ENCODE results near the gene CATSPER3. TPM values are rescaled to one million over a fixed set of nuclear protein-coding genes. Genes with fewer than 3 reads are reported as not detected.
A peak's percentile ranks its signal among the peaks of the same experiment; 100 is the strongest.

The CATSPER3 gene
- total and polyA plus RNA-seq, 2 of the 13 experiments (the other 11 are each of a cell fraction or from before 2014, with no cell fraction given) = 0.33 to 0.37 TPM

- TF ChIP-seq, protein P1, sequence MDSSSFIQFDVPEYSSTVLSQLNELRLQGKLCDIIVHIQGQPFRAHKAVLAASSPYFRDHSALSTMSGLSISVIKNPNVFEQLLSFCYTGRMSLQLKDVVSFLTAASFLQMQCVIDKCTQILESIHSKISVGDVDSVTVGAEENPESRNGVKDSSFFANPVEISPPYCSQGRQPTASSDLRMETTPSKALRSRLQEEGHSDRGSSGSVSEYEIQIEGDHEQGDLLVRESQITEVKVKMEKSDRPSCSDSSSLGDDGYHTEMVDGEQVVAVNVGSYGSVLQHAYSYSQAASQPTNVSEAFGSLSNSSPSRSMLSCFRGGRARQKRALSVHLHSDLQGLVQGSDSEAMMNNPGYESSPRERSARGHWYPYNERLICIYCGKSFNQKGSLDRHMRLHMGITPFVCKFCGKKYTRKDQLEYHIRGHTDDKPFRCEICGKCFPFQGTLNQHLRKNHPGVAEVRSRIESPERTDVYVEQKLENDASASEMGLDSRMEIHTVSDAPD (CRISPR knock-in tag; IDR thresholded peaks at IDR 0.05) = no peak
- TF ChIP-seq TFAP4 (IDR thresholded peaks at IDR 0.05; ENCODE audit: borderline replicate concordance, low read depth) (peak; percentile 86), ZBTB3 (CRISPR knock-in tag; IDR thresholded peaks at IDR 0.05; ENCODE audit: borderline replicate concordance, low read depth) (no peak), ZNF558 (CRISPR knock-in tag; IDR thresholded peaks at IDR 0.05; ENCODE audit: borderline replicate concordance) (no peak), ZNF614 (CRISPR knock-in tag; IDR thresholded peaks at IDR 0.05; ENCODE audit: borderline replicate concordance) (0 out of 2 replicates have a peak, but pooled peaks have one; percentile 30), ZNF503 (CRISPR knock-in tag; IDR thresholded peaks at IDR 0.05) (no peak), ZNF451 (CRISPR knock-in tag; IDR thresholded peaks at IDR 0.05) (no peak), ZBTB7B (CRISPR knock-in tag; IDR thresholded peaks at IDR 0.05) (no peak), HNF4A (CRISPR knock-in tag; IDR thresholded peaks at IDR 0.05) (peak; percentile 84), BCL6 (CRISPR knock-in tag; IDR thresholded peaks at IDR 0.05) (peak; percentile 64; the same call in 1 of the 2 replicates), ZNF44 (CRISPR knock-in tag; IDR thresholded peaks at IDR 0.05) (no peak), ZNF10 (CRISPR knock-in tag; IDR thresholded peaks at IDR 0.05; ENCODE audit: borderline replicate concordance, low read depth) (no peak), ATF7 (IDR thresholded peaks at IDR 0.05) (peak; percentile 52), ATF7 (CRISPR knock-in tag; IDR thresholded peaks at IDR 0.05) (no peak), RXRA (CRISPR knock-in tag; IDR thresholded peaks at IDR 0.05) (peak; percentile 30; the same call in 1 of the 2 replicates), ZNF225 (CRISPR knock-in tag; IDR thresholded peaks at IDR 0.05) (no peak), TCF7 (IDR thresholded peaks at IDR 0.05; ENCODE audit: low read depth) (peak; percentile 46)
- TF ChIP-seq, protein P2, sequence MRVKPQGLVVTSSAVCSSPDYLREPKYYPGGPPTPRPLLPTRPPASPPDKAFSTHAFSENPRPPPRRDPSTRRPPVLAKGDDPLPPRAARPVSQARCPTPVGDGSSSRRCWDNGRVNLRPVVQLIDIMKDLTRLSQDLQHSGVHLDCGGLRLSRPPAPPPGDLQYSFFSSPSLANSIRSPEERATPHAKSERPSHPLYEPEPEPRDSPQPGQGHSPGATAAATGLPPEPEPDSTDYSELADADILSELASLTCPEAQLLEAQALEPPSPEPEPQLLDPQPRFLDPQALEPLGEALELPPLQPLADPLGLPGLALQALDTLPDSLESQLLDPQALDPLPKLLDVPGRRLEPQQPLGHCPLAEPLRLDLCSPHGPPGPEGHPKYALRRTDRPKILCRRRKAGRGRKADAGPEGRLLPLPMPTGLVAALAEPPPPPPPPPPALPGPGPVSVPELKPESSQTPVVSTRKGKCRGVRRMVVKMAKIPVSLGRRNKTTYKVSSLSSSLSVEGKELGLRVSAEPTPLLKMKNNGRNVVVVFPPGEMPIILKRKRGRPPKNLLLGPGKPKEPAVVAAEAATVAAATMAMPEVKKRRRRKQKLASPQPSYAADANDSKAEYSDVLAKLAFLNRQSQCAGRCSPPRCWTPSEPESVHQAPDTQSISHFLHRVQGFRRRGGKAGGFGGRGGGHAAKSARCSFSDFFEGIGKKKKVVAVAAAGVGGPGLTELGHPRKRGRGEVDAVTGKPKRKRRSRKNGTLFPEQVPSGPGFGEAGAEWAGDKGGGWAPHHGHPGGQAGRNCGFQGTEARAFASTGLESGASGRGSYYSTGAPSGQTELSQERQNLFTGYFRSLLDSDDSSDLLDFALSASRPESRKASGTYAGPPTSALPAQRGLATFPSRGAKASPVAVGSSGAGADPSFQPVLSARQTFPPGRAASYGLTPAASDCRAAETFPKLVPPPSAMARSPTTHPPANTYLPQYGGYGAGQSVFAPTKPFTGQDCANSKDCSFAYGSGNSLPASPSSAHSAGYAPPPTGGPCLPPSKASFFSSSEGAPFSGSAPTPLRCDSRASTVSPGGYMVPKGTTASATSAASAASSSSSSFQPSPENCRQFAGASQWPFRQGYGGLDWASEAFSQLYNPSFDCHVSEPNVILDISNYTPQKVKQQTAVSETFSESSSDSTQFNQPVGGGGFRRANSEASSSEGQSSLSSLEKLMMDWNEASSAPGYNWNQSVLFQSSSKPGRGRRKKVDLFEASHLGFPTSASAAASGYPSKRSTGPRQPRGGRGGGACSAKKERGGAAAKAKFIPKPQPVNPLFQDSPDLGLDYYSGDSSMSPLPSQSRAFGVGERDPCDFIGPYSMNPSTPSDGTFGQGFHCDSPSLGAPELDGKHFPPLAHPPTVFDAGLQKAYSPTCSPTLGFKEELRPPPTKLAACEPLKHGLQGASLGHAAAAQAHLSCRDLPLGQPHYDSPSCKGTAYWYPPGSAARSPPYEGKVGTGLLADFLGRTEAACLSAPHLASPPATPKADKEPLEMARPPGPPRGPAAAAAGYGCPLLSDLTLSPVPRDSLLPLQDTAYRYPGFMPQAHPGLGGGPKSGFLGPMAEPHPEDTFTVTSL (CRISPR knock-in tag; IDR thresholded peaks at IDR 0.05; ENCODE audit: borderline replicate concordance) = peak; percentile 42; the same call in 1 of the 2 replicates
- TF ChIP-seq, protein P3, sequence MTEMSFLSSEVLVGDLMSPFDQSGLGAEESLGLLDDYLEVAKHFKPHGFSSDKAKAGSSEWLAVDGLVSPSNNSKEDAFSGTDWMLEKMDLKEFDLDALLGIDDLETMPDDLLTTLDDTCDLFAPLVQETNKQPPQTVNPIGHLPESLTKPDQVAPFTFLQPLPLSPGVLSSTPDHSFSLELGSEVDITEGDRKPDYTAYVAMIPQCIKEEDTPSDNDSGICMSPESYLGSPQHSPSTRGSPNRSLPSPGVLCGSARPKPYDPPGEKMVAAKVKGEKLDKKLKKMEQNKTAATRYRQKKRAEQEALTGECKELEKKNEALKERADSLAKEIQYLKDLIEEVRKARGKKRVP (CRISPR knock-in tag; IDR thresholded peaks at IDR 0.05) = peak in 1 of 2 experiments; percentile 78; a peak in 2 of 4 replicates
Measured at GRCh38 chr5:134975078-134975715, 7.5 kb downstream of the CATSPER3 start (continued).
